ENCODE results near the gene DCDC1. TPM values are rescaled to one million over a fixed set of nuclear protein-coding genes. Genes with fewer than 3 reads are reported as not detected.

The DCDC1 gene
- total RNA-seq, 1 experiment from 2014 or later = 0.68 TPM

DNA sequence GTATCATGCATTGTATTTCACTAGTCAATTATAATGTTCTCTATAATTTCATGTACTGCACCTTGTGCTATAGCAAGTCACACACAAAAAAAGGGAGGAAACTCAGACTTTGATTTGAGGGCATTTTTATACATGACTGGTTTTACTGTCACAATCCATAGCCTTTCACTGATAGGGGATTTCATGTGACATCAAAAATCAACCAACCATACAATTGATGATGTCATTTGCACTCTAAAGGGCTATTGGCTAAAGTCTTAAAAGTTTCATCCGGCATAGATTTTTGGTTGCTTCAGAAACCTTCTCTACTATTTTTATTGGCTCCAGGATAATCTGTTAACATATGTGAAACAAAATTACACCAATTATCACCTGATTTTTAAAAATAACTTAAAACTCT, 237.8 kb downstream of the DCDC1 start:
- Mint-ChIP-seq H3K4me3 (ENCODE audit: low read depth, unreplicated experiment) (no peak overlapping the region), H3K27ac (ENCODE audit: unreplicated experiment) (no peak overlapping the region), H3K9me3 (ENCODE audit: low read depth, unreplicated experiment) (no peaks in the 10 kb centered on the region), H3K36me3 (ENCODE audit: insufficient read depth, unreplicated experiment) (no peaks in the 10 kb centered on the region), H3K27me3 (ENCODE audit: unreplicated experiment) (no peaks in the 10 kb centered on the region), H3K4me1 (ENCODE audit: low read depth, unreplicated experiment) (no peaks in the 10 kb centered on the region)
- intact Hi-C loops (cut with micrococcal nuclease; ENCODE audit: unreplicated experiment) = no loop called here
- DNase-seq = no peak
- BruUV-seq (replicated peaks) = no TSS peak
- CTCF ChIA-PET = no interaction called here
- TF ChIP-seq, protein P1, sequence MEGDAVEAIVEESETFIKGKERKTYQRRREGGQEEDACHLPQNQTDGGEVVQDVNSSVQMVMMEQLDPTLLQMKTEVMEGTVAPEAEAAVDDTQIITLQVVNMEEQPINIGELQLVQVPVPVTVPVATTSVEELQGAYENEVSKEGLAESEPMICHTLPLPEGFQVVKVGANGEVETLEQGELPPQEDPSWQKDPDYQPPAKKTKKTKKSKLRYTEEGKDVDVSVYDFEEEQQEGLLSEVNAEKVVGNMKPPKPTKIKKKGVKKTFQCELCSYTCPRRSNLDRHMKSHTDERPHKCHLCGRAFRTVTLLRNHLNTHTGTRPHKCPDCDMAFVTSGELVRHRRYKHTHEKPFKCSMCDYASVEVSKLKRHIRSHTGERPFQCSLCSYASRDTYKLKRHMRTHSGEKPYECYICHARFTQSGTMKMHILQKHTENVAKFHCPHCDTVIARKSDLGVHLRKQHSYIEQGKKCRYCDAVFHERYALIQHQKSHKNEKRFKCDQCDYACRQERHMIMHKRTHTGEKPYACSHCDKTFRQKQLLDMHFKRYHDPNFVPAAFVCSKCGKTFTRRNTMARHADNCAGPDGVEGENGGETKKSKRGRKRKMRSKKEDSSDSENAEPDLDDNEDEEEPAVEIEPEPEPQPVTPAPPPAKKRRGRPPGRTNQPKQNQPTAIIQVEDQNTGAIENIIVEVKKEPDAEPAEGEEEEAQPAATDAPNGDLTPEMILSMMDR (IDR thresholded peaks at IDR 0.05; ENCODE audit: unreplicated experiment) = no peak

DNA sequence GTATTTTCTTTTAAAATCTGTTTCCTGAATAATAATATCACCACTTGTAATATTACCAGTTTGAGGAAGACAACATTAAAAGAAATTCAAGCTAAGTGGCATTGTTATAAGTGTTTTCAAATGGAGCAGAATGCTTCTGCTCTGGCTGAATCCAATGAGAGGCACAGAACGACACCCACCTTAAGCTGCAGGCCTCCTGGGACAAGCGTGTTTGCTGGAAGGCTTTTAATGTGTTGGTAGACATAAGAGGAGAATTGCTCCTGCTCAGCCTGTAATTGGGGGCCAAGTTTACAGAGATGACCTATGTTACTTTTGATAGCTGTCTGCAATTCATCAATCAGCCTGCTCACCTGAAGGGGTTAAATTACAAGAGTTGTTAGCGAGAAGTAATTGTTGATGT, 242.2 kb downstream of the DCDC1 start:
- CTCF ChIA-PET = no interaction called here
- Mint-ChIP-seq H3K36me3 (ENCODE audit: insufficient read depth, unreplicated experiment) (no peaks in the 10 kb centered on the region), H3K27ac (ENCODE audit: unreplicated experiment) (no peak overlapping the region), H3K4me3 (ENCODE audit: low read depth, unreplicated experiment) (no peak overlapping the region), H3K27me3 (ENCODE audit: unreplicated experiment) (no peaks in the 10 kb centered on the region), H3K9me3 (ENCODE audit: low read depth, unreplicated experiment) (peaks cover 3% of the 10 kb centered on the region), H3K4me1 (ENCODE audit: low read depth, unreplicated experiment) (no peaks in the 10 kb centered on the region)
- no peak for DNase-seq
- TF ChIP-seq, protein P1 (IDR thresholded peaks at IDR 0.05; ENCODE audit: unreplicated experiment) = no peak
- BruUV-seq (replicated peaks) = no TSS peak
- intact Hi-C loops (cut with micrococcal nuclease; ENCODE audit: unreplicated experiment) = no loop called here

DNA sequence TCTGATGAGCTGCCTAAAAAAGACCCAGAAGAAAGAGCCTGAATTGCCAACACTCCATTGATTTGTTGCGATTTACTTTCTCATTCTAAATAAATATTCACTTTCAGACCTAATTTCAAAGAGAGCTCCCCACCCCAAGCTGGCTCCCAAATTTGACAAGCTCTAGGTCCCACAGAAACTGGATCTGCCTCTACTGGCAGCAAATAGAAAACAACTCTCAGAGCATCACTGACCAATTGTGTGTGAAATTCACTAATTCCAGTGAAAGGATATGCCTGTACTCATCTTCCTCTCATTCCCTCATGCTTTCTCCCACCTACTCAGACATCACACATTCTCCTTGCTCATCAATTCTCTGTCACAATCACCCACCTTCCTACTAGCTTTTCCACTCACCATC, 249.1 kb downstream of the DCDC1 start:
- DNase-seq = no peak
- intact Hi-C loops (cut with micrococcal nuclease; ENCODE audit: unreplicated experiment) = no loop called here
- Mint-ChIP-seq H3K36me3 (ENCODE audit: insufficient read depth, unreplicated experiment) (no peaks in the 10 kb centered on the region), H3K4me1 (ENCODE audit: low read depth, unreplicated experiment) (no peaks in the 10 kb centered on the region), H3K9me3 (ENCODE audit: low read depth, unreplicated experiment) (peaks cover 3% of the 10 kb centered on the region), H3K27me3 (ENCODE audit: unreplicated experiment) (peaks cover 10% of the 10 kb centered on the region), H3K27ac (ENCODE audit: unreplicated experiment) (no peak overlapping the region), H3K4me3 (ENCODE audit: low read depth, unreplicated experiment) (no peak overlapping the region)
- BruUV-seq (replicated peaks) = no TSS peak
- TF ChIP-seq, protein P1 (IDR thresholded peaks at IDR 0.05; ENCODE audit: unreplicated experiment) = no peak
- CTCF ChIA-PET = no interaction called here

DNA sequence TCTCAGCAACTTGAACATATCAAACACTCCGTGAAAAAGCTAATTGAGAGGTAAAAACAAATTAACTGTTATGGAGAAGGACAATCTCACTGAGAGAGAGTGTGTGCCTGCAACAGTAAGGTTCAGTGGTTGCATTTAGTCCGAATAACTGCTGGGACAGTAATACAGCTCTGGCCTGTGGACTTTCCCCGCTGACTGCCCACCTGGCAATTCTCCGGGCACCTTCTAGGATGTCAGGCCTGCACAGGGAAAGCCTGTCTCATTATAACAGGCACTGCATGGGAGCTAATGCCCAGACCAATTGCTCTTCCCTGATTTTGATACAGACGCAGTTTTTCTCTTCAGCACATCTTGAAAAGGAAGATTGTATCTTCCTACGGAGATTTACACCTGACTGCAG, 251.0 kb downstream of the DCDC1 start:
- H3K36me3 Mint-ChIP-seq (ENCODE audit: insufficient read depth, unreplicated experiment) = no peaks in the 10 kb centered on the region
- CTCF ChIA-PET = no interaction called here
- H3K27ac Mint-ChIP-seq (ENCODE audit: unreplicated experiment) = no peak overlapping the region
- peaks cover 10% of the 10 kb centered on the region for H3K27me3 Mint-ChIP-seq (ENCODE audit: unreplicated experiment)
- TF ChIP-seq, protein P1 (IDR thresholded peaks at IDR 0.05; ENCODE audit: unreplicated experiment) = no peak
- intact Hi-C loops (cut with micrococcal nuclease; ENCODE audit: unreplicated experiment) = no loop called here
- no peak overlapping the region for H3K4me3 Mint-ChIP-seq (ENCODE audit: low read depth, unreplicated experiment)
- BruUV-seq (replicated peaks) = no TSS peak
- no peaks in the 10 kb centered on the region for H3K4me1 Mint-ChIP-seq (ENCODE audit: low read depth, unreplicated experiment)
- peaks cover 3% of the 10 kb centered on the region for H3K9me3 Mint-ChIP-seq (ENCODE audit: low read depth, unreplicated experiment)
- DNase-seq = no peak

DNA sequence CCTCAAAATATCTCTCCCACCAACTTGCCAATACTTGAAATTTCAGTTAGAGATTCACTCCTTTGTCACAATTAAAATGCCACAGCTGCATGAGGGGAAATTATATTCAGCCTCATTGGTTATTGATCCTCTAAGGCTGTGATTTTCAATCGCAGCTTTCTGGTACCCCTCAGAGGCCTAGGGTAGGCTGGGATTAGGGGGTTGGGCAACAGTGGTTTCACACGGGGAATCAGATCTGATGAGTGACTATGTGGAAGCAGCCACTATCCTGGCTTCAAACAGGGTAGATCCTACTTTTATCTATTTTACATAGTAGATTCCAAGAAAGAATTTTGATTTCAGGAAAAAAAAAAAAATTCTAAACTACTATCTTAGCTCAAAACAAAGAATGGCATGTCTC, 252.5 kb downstream of the DCDC1 start:
- H3K4me1 Mint-ChIP-seq (ENCODE audit: low read depth, unreplicated experiment) = no peaks in the 10 kb centered on the region
- TF ChIP-seq, protein P1 (IDR thresholded peaks at IDR 0.05; ENCODE audit: unreplicated experiment) = no peak
- no peaks in the 10 kb centered on the region for H3K36me3 Mint-ChIP-seq (ENCODE audit: insufficient read depth, unreplicated experiment)
- CTCF ChIA-PET = no interaction called here
- H3K27me3 Mint-ChIP-seq (ENCODE audit: unreplicated experiment) = peaks cover 10% of the 10 kb centered on the region
- no peak overlapping the region for H3K27ac Mint-ChIP-seq (ENCODE audit: unreplicated experiment)
- no peak overlapping the region for H3K4me3 Mint-ChIP-seq (ENCODE audit: low read depth, unreplicated experiment)
- DNase-seq = no peak
- intact Hi-C loops (cut with micrococcal nuclease; ENCODE audit: unreplicated experiment) = no loop called here
- BruUV-seq (replicated peaks) = no TSS peak
- H3K9me3 Mint-ChIP-seq (ENCODE audit: low read depth, unreplicated experiment) = no peaks in the 10 kb centered on the region

All from Calu3 (cell line).